HepG2 (cell line): ENCODE results near the gene C9orf40. TPM values are rescaled to one million over a fixed set of nuclear protein-coding genes. Genes with fewer than 3 reads are reported as not detected.

Source experiments
- ATAC-seq: fragments of 200-7000 bp; cut with Tn5 transposase; 3 replicates; pipeline ENCODE4 v1.9.1; 2020; ENCODE audit warnings: mild to moderate bottlenecking, moderate library complexity
- BruUV-seq: library from RNA; stranded (reverse); fragments of 400-500 nt; replicated peaks from 2 replicates; lab custom pipeline; 2021; lab: Mats Ljungman, UMichigan
- CTCF ChIA-PET: fragments of 300-600 bp; formaldehyde crosslinking; extraction: SDS; loops from one replicate; lab custom pipeline; 2021; ENCODE audit warnings: low total read pairs, inconsistent platforms, low intra/inter-chr PET ratio; lab: Yijun Ruan, JAX
- POLR2A ChIA-PET: fragments of 350-600 bp; sonication (Branson Sonifier 250); formaldehyde crosslinking; loops from one replicate; lab custom pipeline; 2020; ENCODE audit warnings: antibody characterized with exemption, inconsistent platforms; lab: Yijun Ruan, JAX
- DNase-seq: peaks from one replicate; pipeline ENCODE4 v3.0.0-alpha.2; 2015; ENCODE audit warnings: low spot score
- FAIRE-seq: peaks from 3 replicates; lab custom pipeline; 2011; peaks lifted over from hg19 to GRCh38; lab: Jason Lieb, UNC
- H2AFZ ChIP-seq: one replicate; pipeline ENCODE4 v1.6.1; 2011; ENCODE audit warnings: low read length, inconsistent platforms
- H3K27ac ChIP-seq: fragments of 300-600 bp; 3 replicates; pipeline ENCODE4 v1.8.0; 2011; ENCODE audit warnings: mixed run types, mild to moderate bottlenecking, mixed read lengths, low read length, inconsistent platforms; ENCODE audit not compliant: insufficient read depth; ENCODE audit errors: extremely low read length
- H3K27me3 ChIP-seq, 2 experiments: fragments of 200-600 bp in 1 of 2; 2 replicates in 1 of 2; 3 replicates in 1 of 2; pipeline versions ENCODE4 v1.6.0 to v1.8.0; 2011; ENCODE audit warnings: low read length in 2 of 2, mild to moderate bottlenecking in 2 of 2, moderate library complexity in 2 of 2, inconsistent platforms in 1 of 2; ENCODE audit not compliant: insufficient read depth in 2 of 2, control insufficient read depth in 1 of 2
- H3K36me3 ChIP-seq, 2 experiments: fragments of 200-600 bp in 1 of 2; replicated peaks in 1 of 2; 2 replicates in 1 of 2; 3 replicates in 1 of 2; pipeline versions ENCODE4 v1.5.1 to v1.8.0; 2011; ENCODE audit warnings: low read length in 2 of 2, inconsistent platforms in 1 of 2; ENCODE audit not compliant: insufficient read depth in 2 of 2, control insufficient read depth in 1 of 2
- H3K4me1 ChIP-seq: 2 replicates; pipeline ENCODE4 v1.5.1; 2012; ENCODE audit warnings: low read length, inconsistent platforms; ENCODE audit not compliant: insufficient read depth
- H3K4me2 ChIP-seq: 2 replicates; pipeline ENCODE4 v1.6.0; 2011; ENCODE audit warnings: low read depth, low read length, inconsistent platforms
- H3K4me3 ChIP-seq, 3 experiments: fragments of 200-600 bp in 1 of 3; sonication (generic), shearing (Covaris generic) in 1 of 3; replicated peaks in 1 of 3; 2 replicates each; pipeline ENCODE4 v1.5.1; 2011 to 2016; ENCODE audit warnings: low read length in 3 of 3, inconsistent platforms in 2 of 3, low read depth in 2 of 3, mild to moderate bottlenecking in 2 of 3, control low read depth in 1 of 3, mixed read lengths in 1 of 3; ENCODE audit not compliant: insufficient read depth in 1 of 3
- H3K79me2 ChIP-seq: one replicate; pipeline ENCODE4 v1.6.1; 2011; ENCODE audit warnings: low read length, inconsistent platforms; ENCODE audit not compliant: insufficient read depth
- H3K9ac ChIP-seq: 2 replicates; pipeline ENCODE4 v1.6.0; 2011; ENCODE audit warnings: mild to moderate bottlenecking, low read depth, low read length, inconsistent platforms; ENCODE audit not compliant: insufficient read depth
- H3K9me3 ChIP-seq: 2 replicates; pipeline ENCODE4 v1.5.1; 2012; ENCODE audit warnings: mild to moderate bottlenecking, low read length
- H4K20me1 ChIP-seq: 2 replicates; pipeline ENCODE4 v1.6.0; 2011; ENCODE audit warnings: inconsistent platforms, mild to moderate bottlenecking, low read length, moderate library complexity; ENCODE audit not compliant: insufficient read depth
- CENPBD1 ChIP-seq: sonication (generic); formaldehyde crosslinking; IDR thresholded peaks from 2 replicates; pipeline ENCODE4 v1.8.0; 2022; ENCODE audit warnings: missing genetic modification reagents, low read depth, mild to moderate bottlenecking, borderline replicate concordance
- ERF ChIP-seq: IDR thresholded peaks from 2 replicates; pipeline ENCODE4 v1.6.1; 2018; ENCODE audit warnings: missing biosample characterization, missing genetic modification reagents
- JUND ChIP-seq: sonication (generic); formaldehyde crosslinking; IDR thresholded peaks from 2 replicates; pipeline ENCODE4 v1.8.0; 2022; ENCODE audit warnings: mild to moderate bottlenecking, missing genetic modification reagents
- KAT2B ChIP-seq: fragments of 150-350 bp; IDR thresholded peaks from 2 replicates; pipeline ENCODE4 v1.6.1; 2014; ENCODE audit warnings: low read depth, low read length, borderline replicate concordance
- PLRG1 ChIP-seq: fragments of 450-650 bp; conservative IDR thresholded peaks from 2 replicates; pipeline ENCODE4 v1.6.1; 2016
- ZFP91 ChIP-seq: sonication (generic); formaldehyde crosslinking; IDR thresholded peaks from 2 replicates; pipeline ENCODE4 v1.9.0; 2022; ENCODE audit warnings: missing genetic modification reagents, mild to moderate bottlenecking, borderline replicate concordance
- ZNF737 ChIP-seq: sonication (generic); formaldehyde crosslinking; IDR thresholded peaks from 2 replicates; pipeline ENCODE4 v1.5.0; 2020; ENCODE audit warnings: missing genetic modification reagents, mild to moderate bottlenecking, borderline replicate concordance
- WGBS: methylation state at CpG from one replicate; pipeline ENCODE4 v1.1.6; 2017; ENCODE audit warnings: low lambda C conversion rate; 5-methylcytosine and 5-hydroxymethylcytosine counted together
- in situ Hi-C: cut with HindIII; loops from 2 replicates; pipeline ENCODE4 v1.10.0; 2017; ENCODE audit warnings: low pct_unique_long_range_greater_than_20kb; ENCODE audit not compliant: extremely low pct_ligation_motif_present
- intact Hi-C: fragments of 100-400 bp; cut with micrococcal nuclease; formaldehyde crosslinking; loops from one replicate; pipeline ENCODE4 v1.10.0; 2022; ENCODE audit not compliant: unreplicated experiment
- polyA plus RNA-seq, 8 experiments: library from polyadenylated mRNA; depleted of rRNA in 3 of 8; stranded (reverse) in 7 of 8; unstranded in 1 of 8; fragments of >200 nt; fragmentation: Illumina TruSeq in 4 of 8; extraction: Trizol in 4 of 8; gene quantifications; 2 replicates each; pipeline versions ENCODE4 v1.2.1 to v1.2.3, GENCODE V29; 2011 to 2016; ENCODE audit warnings: low read depth in 4 of 8, missing spikeins in 1 of 8, mixed read lengths in 1 of 8; ENCODE audit not compliant: insufficient read depth in 1 of 8
- total RNA-seq, 5 experiments: library from RNA; depleted of rRNA; stranded (reverse); fragments of >200 nt; fragmentation: Illumina TruSeq; extraction: Trizol; gene quantifications; 2 replicates each; pipeline ENCODE4 v1.2.3, GENCODE V29; 2016; ENCODE audit warnings: low read depth in 1 of 5

Gene C9orf40
- total and polyA plus RNA-seq, 2 of the 13 experiments (the other 11 are each of a cell fraction or from before 2014, with no cell fraction given) = 3.0 to 13.5 TPM

DNA sequence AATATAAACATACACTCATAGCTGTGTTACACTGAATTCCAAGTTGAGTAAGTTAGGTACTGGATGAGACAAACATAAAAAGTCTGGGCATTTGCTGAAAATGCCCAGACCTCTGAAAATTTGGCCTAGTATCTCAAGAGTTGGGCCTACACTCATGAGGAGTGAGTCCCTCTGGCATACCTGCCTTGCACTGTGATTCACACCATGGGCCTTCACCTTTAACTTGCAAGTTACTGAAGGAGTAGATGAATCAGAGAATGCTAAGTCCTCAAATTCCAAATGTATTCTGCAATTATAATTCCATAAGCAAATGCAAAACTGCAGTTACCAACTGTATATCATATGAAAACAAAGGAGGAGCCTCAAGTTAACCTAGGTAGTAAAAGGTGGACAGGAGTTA is 32.3 kb upstream of the C9orf40 start:
- CTCF ChIA-PET = no interaction called here
- Histone ChIP-seq H4K20me1 (no peaks in the 10 kb centered on the region), H3K4me1 (no peaks in the 10 kb centered on the region), H3K27ac (no peak overlapping the region), H3K36me3 (peaks cover 2 to 16% of the 10 kb centered on the region in 2 experiments; a peak in 2 of 5 replicates), H3K27me3 (no peaks in the 10 kb centered on the region), H3K9ac (no peak overlapping the region), H2AFZ (no peak overlapping the region), H3K9me3 (no peaks in the 10 kb centered on the region), H3K79me2 (no peaks in the 10 kb centered on the region), H3K4me2 (no peak overlapping the region), H3K4me3 (no peak overlapping the region)
- ATAC-seq (no peak), DNase-seq (no peak), FAIRE-seq (no peak)
- intact Hi-C loops (no loop called here), in situ Hi-C loops (no loop called here)
- TF ChIP-seq PLRG1 (no peak), JUND (CRISPR knock-in tag) (no peak), KAT2B (no peak), ZFP91 (CRISPR knock-in tag) (no peak), ERF (CRISPR knock-in tag) (no peak)
- POLR2A ChIA-PET = no interaction called here
- no TSS peak for BruUV-seq

DNA sequence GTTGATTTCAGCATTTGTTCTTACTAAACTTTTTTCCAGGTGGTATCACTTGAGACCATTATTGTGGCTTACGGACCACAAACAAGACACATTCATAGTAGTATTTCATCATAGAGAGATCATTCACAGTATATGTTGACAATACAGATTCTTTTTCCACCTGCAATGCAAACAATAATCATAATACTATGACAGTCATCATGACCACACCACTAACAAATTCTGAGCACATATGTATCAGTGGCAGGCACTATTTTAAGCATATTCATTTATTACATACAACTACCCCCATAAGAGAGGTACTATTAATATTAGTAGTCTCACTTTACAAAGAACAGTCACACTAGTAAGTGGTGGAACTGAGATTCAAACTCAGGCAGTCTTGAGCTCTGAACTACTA is 31.0 kb upstream of the C9orf40 start:
- POLR2A ChIA-PET = no interaction called here
- Histone ChIP-seq H3K27me3 (no peaks in the 10 kb centered on the region), H3K79me2 (no peaks in the 10 kb centered on the region), H3K4me3 (no peak overlapping the region), H3K9ac (no peak overlapping the region), H3K36me3 (peaks cover 2 to 11% of the 10 kb centered on the region in 2 experiments; a peak in 2 of 5 replicates), H3K27ac (no peak overlapping the region), H2AFZ (no peak overlapping the region), H4K20me1 (no peaks in the 10 kb centered on the region), H3K4me1 (no peaks in the 10 kb centered on the region), H3K9me3 (no peaks in the 10 kb centered on the region), H3K4me2 (no peak overlapping the region)
- TF ChIP-seq CENPBD1 (no peak), ZNF737 (CRISPR knock-in tag) (no peak)
- CTCF ChIA-PET = no interaction called here
- ATAC-seq = no peak
- in situ Hi-C loops = no loop called here
- FAIRE-seq = no peak
- DNase-seq = no peak
- no TSS peak for BruUV-seq
- 100% methylated on average over 1 of the region's 1 CpG for WGBS
- intact Hi-C loops = no loop called here
